ENCODE measurements around the gene IMPACT. TPM values are rescaled to one million over a fixed set of nuclear protein-coding genes. Genes with fewer than 3 reads are reported as not detected.

IMPACT gene
- total and polyA plus RNA-seq, 2 of the 8 experiments (the other 6 are each of a cell fraction or from before 2014, with no cell fraction given): 31.1 to 44.6 TPM

- no peak overlapping the region for H3K27ac ChIP-seq (ENCODE audit: low read depth, low read length)
- H2BK20ac ChIP-seq (ENCODE audit: low read length): no peak overlapping the region
- no peak overlapping the region for H3K14ac ChIP-seq (ENCODE audit: insufficient read length)
- no peak overlapping the region for H3K4me2 ChIP-seq (ENCODE audit: insufficient read depth in 1 of 2, low read depth in 2 of 2, low read length in 2 of 2)
- H3K79me2 ChIP-seq (ENCODE audit: control insufficient read depth in 1 of 2, insufficient read depth in 2 of 2, low read length in 2 of 2): no peaks in the 10 kb centered on the region
- no peak overlapping the region for H2AK5ac ChIP-seq (ENCODE audit: low read depth, low read length)
- H3K4me3 ChIP-seq (ENCODE audit: extremely low read depth in 1 of 4, insufficient read depth in 2 of 4, low read depth in 3 of 4, low read length in 4 of 4): no peak overlapping the region
- H2BK15ac ChIP-seq (ENCODE audit: low read length): no peak overlapping the region
- no peak overlapping the region for H3K23ac ChIP-seq (ENCODE audit: insufficient read length)
- DNase-seq (ENCODE audit: low read depth in 1 of 2, low spot score in 2 of 2): no peak
- H3K4me1 ChIP-seq (replicated peaks in 1 of 4; ENCODE audit: control insufficient read depth in 3 of 4, insufficient read depth in 4 of 4, low read length in 3 of 4): no peaks in the 10 kb centered on the region
- H3K23me2 ChIP-seq (ENCODE audit: low read depth, low read length): no peaks in the 10 kb centered on the region; the same call in 1 of the 2 replicates
- no peak overlapping the region for H4K5ac ChIP-seq (ENCODE audit: insufficient read length, low read depth, low read length)
- H2BK120ac ChIP-seq (replicated peaks; ENCODE audit: low read depth, low read length): no peak overlapping the region
- no peak for FAIRE-seq
- H4K91ac ChIP-seq (replicated peaks; ENCODE audit: insufficient read length, low read length): no peak overlapping the region
- ChIA-PET CTCF (ENCODE audit: partially characterized antibody) (interaction anchor here (1.0 to 8.9 kb wide), 11 partner anchors 9 to 241 kb away, joined by 3 to 101 read pairs (median 5); partner anchors contain the start of gene HRH4), POLR2A (ENCODE audit: partially characterized antibody) (no interaction called here)
- H4K8ac ChIP-seq (ENCODE audit: extremely low read depth, insufficient read depth, low read length): no peak overlapping the region
- 89% methylated on average over 3 of the region's 3 CpGs; no CpG with 5 or more reads in 1 of the 2 experiments for WGBS, 2 experiments (ENCODE audit: extremely low coverage in 1 of 2, insufficient coverage in 1 of 2, insufficient read length in 1 of 2, insufficient replicate concordance in 2 of 2, low coverage in 1 of 2, low lambda C conversion rate in 2 of 2, missing lambda C conversion rate in 1 of 2)
- H3K27me3 ChIP-seq (replicated peaks in 1 of 4; ENCODE audit: control insufficient read depth in 3 of 4, extremely low read depth in 1 of 4, insufficient read depth in 3 of 4, low read length in 3 of 4): no peaks in the 10 kb centered on the region
- H3K9ac ChIP-seq (replicated peaks in 1 of 4; ENCODE audit: extremely low read depth in 1 of 4, low read depth in 3 of 4, low read length in 3 of 4): no peak overlapping the region
- no peak overlapping the region for H3K4ac ChIP-seq (replicated peaks; ENCODE audit: insufficient read length, low read depth, low read length)
- H2BK12ac ChIP-seq (ENCODE audit: low read depth, low read length): no peak overlapping the region
- no peak overlapping the region for H2AFZ ChIP-seq (ENCODE audit: low read length)
- no peak overlapping the region for H3K18ac ChIP-seq (ENCODE audit: extremely low read depth, low read length)
- no peak overlapping the region for H3K56ac ChIP-seq (replicated peaks; ENCODE audit: insufficient read length, low read depth, low read length)
- H4K20me1 ChIP-seq (replicated peaks in 1 of 2; ENCODE audit: control insufficient read depth in 1 of 2, insufficient read depth in 2 of 2, low read length in 2 of 2): no peaks in the 10 kb centered on the region
- H3K79me1 ChIP-seq (ENCODE audit: low read depth, low read length): no peaks in the 10 kb centered on the region
- no peaks in the 10 kb centered on the region for H3K36me3 ChIP-seq (ENCODE audit: control insufficient read depth in 2 of 4, insufficient read depth in 4 of 4, low read length in 3 of 4)
- no peak overlapping the region for H2BK5ac ChIP-seq (ENCODE audit: low read depth, low read length)
- no peaks in the 10 kb centered on the region for H3K9me3 ChIP-seq (ENCODE audit: insufficient read depth in 2 of 2, low read depth in 1 of 2, low read length in 1 of 2)
- TF ChIP-seq KDM5A (IDR thresholded peaks at IDR 0.05; ENCODE audit: low read length) (no peak), POLR2AphosphoS5 (IDR thresholded peaks at IDR 0.05; ENCODE audit: low read depth, low read length) (no peak), YY1 (IDR thresholded peaks at IDR 0.05; ENCODE audit: low read depth, low read length) (no peak), CTCF (IDR thresholded peaks at IDR 0.05; ENCODE audit: control extremely low read depth in 1 of 3, insufficient read depth in 1 of 3, low read depth in 1 of 3, low read length in 3 of 3) (no peak), ZNF274 (IDR thresholded peaks at IDR 0.05; ENCODE audit: borderline replicate concordance, extremely low read depth, low read length) (no peak), ASH2L (IDR thresholded peaks at IDR 0.05; ENCODE audit: low read length) (no peak), JUND (IDR thresholded peaks at IDR 0.05; ENCODE audit: low read length) (no peak), SUZ12 (IDR thresholded peaks at IDR 0.05; ENCODE audit: low read length) (no peak), SAP30 (IDR thresholded peaks at IDR 0.05; ENCODE audit: insufficient read depth, insufficient replicate concordance, low read length) (no peak), GTF2F1 (IDR thresholded peaks at IDR 0.05; ENCODE audit: borderline replicate concordance, low read depth, low read length) (no peak), TCF12 (IDR thresholded peaks at IDR 0.05; ENCODE audit: low read depth, low read length) (no peak), GABPA (IDR thresholded peaks at IDR 0.05; ENCODE audit: borderline replicate concordance, insufficient read depth, low read length) (no peak)
These were observed 59.2 kb downstream of the IMPACT start for GRCh38 chr18:24485681-24486080.

All from H1 (cell line).